DMS79 (cell line): Measurements from ENCODE around the gene AADACL4.

ENCODE experiments used
- DNase-seq: peaks from one replicate; lab custom pipeline; 2025; lab: John Stamatoyannopoulos, UW

AADACL4 gene

GRCh38 chr1:12613180-12613579 lies 30.7 kb upstream of the AADACL4 start:
- no peak for DNase-seq

- DNase-seq, result no peak
Observed at GRCh38 chr1:12614402-12615158, 29.3 kb upstream of the AADACL4 start.

- DNase-seq, result no peak
Observed at GRCh38 chr1:12615159-12615864, 28.6 kb upstream of the AADACL4 start.

GRCh38 chr1:12615865-12616708 lies 27.8 kb upstream of the AADACL4 start:
- no peak for DNase-seq

- no peak for DNase-seq
Observed at GRCh38 chr1:12616709-12617373, 27.0 kb upstream of the AADACL4 start.

GRCh38 chr1:12617511-12617900 lies 26.4 kb upstream of the AADACL4 start:
- no peak for DNase-seq

- peak; percentile 30 for DNase-seq
Observed at GRCh38 chr1:12617901-12618660, 25.8 kb upstream of the AADACL4 start, which contains the start of gene DHRS3. Gene DHRS3, minus strand, starts transcription at chr1:12618210. Its CDS starts 862 bp downstream, at chr1:12617348.

GRCh38 chr1:12618661-12618964 lies 25.3 kb upstream of the AADACL4 start:
- DNase-seq, result no peak

- no peak for DNase-seq
Observed at GRCh38 chr1:12618965-12619791, 24.7 kb upstream of the AADACL4 start.

GRCh38 chr1:12619792-12620487 lies 23.9 kb upstream of the AADACL4 start:
- no peak for DNase-seq

- no peak for DNase-seq
Observed at GRCh38 chr1:12620488-12620865, 23.4 kb upstream of the AADACL4 start.

GRCh38 chr1:12620931-12621330 lies 23.0 kb upstream of the AADACL4 start:
- DNase-seq, result no peak

- no peak for DNase-seq
Observed at GRCh38 chr1:12621346-12622335, 22.2 kb upstream of the AADACL4 start.

- DNase-seq, result no peak
Observed at GRCh38 chr1:12622506-12622905, 21.4 kb upstream of the AADACL4 start.

GRCh38 chr1:12625276-12625675 lies 18.6 kb upstream of the AADACL4 start:
- no peak for DNase-seq

GRCh38 chr1:12626888-12627287 lies 17.0 kb upstream of the AADACL4 start:
- DNase-seq, result no peak

GRCh38 chr1:12627296-12627695 lies 16.6 kb upstream of the AADACL4 start:
- DNase-seq, result no peak

- no peak for DNase-seq
Observed at GRCh38 chr1:12629511-12629956, 14.4 kb upstream of the AADACL4 start.
